Heart right ventricle (tissue), 16 donors: Measurements from ENCODE around the gene TNFRSF25. TPM values are rescaled to one million over a fixed set of nuclear protein-coding genes. Genes with fewer than 3 reads are reported as not detected.

Experiments used
- ATAC-seq, 8 donors: fragments of 200-7000 bp; cut with Tn5 transposase; one replicate each; pipeline ENCODE4 v1.9.1; 2020; ENCODE audit warnings: mild to moderate bottlenecking in 8 of 8, moderate library complexity in 8 of 8, moderate number of reproducible peaks in 1 of 8
- DNase-seq, 2 donors: peaks; one replicate each; pipeline ENCODE4 v3.0.0-alpha.2; 2020
- H3K27ac ChIP-seq, 10 donors: fragments of 200-600 bp; sonication (generic) in 2 of 10; one replicate each; pipeline versions ENCODE4 v1.5.0 to v1.8.0; 2020 to 2022; ENCODE audit warnings: mild to moderate bottlenecking in 3 of 10
- H3K27me3 ChIP-seq, 7 donors: fragments of 200-600 bp; one replicate each; pipeline ENCODE4 v1.8.0; 2021 to 2022; ENCODE audit warnings: mild to moderate bottlenecking in 2 of 7
- H3K36me3 ChIP-seq, 9 donors: fragments of 200-600 bp; sonication (generic) in 1 of 9; one replicate each; pipeline versions ENCODE4 v1.5.0 to v1.8.0; 2020 to 2022; ENCODE audit warnings: mild to moderate bottlenecking in 2 of 9
- H3K4me1 ChIP-seq, 9 donors: fragments of 200-600 bp; sonication (generic) in 1 of 9; one replicate each; pipeline versions ENCODE4 v1.5.0 to v1.8.0; 2020 to 2022; ENCODE audit warnings: mild to moderate bottlenecking in 4 of 9
- H3K4me3 ChIP-seq, 10 donors: fragments of 200-600 bp; sonication (generic) in 2 of 10; one replicate each; pipeline versions ENCODE4 v1.5.0 to v1.8.0; 2020 to 2022; ENCODE audit warnings: mild to moderate bottlenecking in 7 of 10, moderate library complexity in 2 of 10
- H3K9me3 ChIP-seq, 11 donors: fragments of 200-600 bp in 10 of 11; sonication (generic) in 2 of 11; one replicate each; pipeline versions ENCODE4 v1.5.0 to v1.8.0; 2013 to 2022; ENCODE audit warnings: mild to moderate bottlenecking in 2 of 11, control low read depth in 1 of 11, moderate library complexity in 1 of 11
- WGBS, 2 donors: extraction: QIAGEN DNeasy Blood & Tissue Kit; methylation state at CpG; one replicate each; pipeline ENCODE4 v1.1.7; 2013; ENCODE audit warnings: inconsistent platforms in 1 of 2; 5-methylcytosine and 5-hydroxymethylcytosine counted together
- intact Hi-C, 10 donors: fragments of 100-400 bp; cut with DNase I; formaldehyde crosslinking; loops; one replicate each; pipeline versions ENCODE4 v1.11.1 to v1.14.2; 2022
- polyA plus RNA-seq, 2 donors: library from polyadenylated mRNA; stranded (reverse); fragments of 200-250 nt; gene quantifications; one replicate each; pipeline ENCODE4 v1.2.3, GENCODE V29; 2013
- total RNA-seq, 10 donors: library from RNA; stranded (reverse); fragmentation: NEBNext Ultra II Directional in 3 of 10; extraction: Animal tissue kit (Norgen Biotek cat#: 25700) in 3 of 10; gene quantifications; one replicate each; pipeline versions ENCODE4 v1.2.1 to v1.2.4, GENCODE V29; 2021 to 2023
- TF ChIP-seq, protein P1 (sequence below), 9 donors: fragments of 200-600 bp; sonication (generic) in 2 of 9; IDR thresholded peaks; one replicate each; pipeline versions ENCODE4 v1.5.0 to v1.8.0; 2021 to 2022; ENCODE audit warnings: antibody characterized with exemption in 9 of 9, mild to moderate bottlenecking in 5 of 9, moderate library complexity in 1 of 9
- donor health status: Arrhythmogenic right ventricular cardiomyopathy.
- donor health status: ischemic (EF 13 %, LVEDD 7.1; RV severe dilation, severe dysfunction).
- donor health status: healthy with polysubstance abuse.
- donor health status: DM: no; HTN: yes; CAD: no.
- donor health status: DM: no; HTN: no; CAD: no.
- donor health status: ischemic (EF 25% LVEDD 6.9; RV normal size, moderate dysfunction).
- donor health status: ischemic (EF 25% LVEDD 5.7; RV mildly dilated, moderate dysfunction).
- donor health status: healthy.
- donor health status: DM: yes; HTN: yes; CAD: no.
- donor health status: Ischemic cardiomyopathy.
- donor health status: ischemic (EF 35%, LVEDD 5.7; RV mildly dilated, moderate dysfunction).
- donor health status: nonischemic (EF 11% LVEDD 7.7; RV severe dilation, severe dysfunction).
- donor health status: DM: yes; HTN: yes; CAD: no.
- donor health status: PGD.
- donor health status: ischemic (EF 29% LVEDD 5.4; RV normal size, mild dysfunction).
- donor health status: nonischemic (EF 23%, LVEDD 6.1; RV moderate dilation, normal function).

Gene TNFRSF25
- total and polyA plus RNA-seq, 12 donors: 4.0 to 43.1 (median 7.3) TPM

DNA sequence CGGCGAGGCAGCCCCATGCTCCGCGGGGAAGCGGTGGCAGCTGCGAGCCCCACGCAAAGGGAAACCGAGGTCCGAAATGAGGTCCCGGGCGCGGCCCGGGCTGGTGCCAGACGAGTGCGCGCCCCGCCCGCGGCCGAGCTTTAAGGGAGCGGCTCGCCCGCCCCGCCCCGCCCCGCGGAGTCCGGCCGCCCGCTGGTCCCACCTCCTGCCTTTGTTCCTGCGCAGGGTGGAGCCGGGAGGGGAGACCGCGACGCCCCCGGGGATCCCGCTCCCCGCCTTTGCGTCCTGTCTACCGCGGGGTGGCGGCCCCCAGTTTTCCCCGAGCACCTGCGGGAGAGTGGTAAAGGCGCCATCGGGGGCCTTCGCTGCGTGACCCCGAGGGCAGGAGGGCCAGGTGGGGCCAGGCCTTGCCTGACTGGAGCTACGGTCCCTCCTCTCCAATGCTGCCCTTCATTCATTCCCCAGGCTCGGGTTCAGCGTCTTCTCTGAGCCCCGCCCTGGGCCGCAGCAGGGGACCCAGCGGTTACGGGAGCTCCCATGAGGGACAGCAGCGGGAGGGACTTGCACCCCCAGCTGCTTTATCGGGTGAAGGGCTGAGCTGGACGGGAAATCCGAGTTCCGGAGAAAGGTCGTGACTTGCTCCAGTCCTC lies 46.0 kb downstream of the TNFRSF25 start, which contains the start of gene HES2:
Gene HES2 (minus strand): TSS at position 116 of the 650 bp plus-strand sequence. CDS start 99 bp downstream, at position 17.
- Histone ChIP-seq H3K27me3 (peaks cover 59 to 100% (median 98%) of the 10 kb centered on the region in 7 donors), H3K9me3 (no peaks in the 10 kb centered on the region), H3K36me3 (no peaks in the 10 kb centered on the region), H3K27ac (no peak within 1 kb of the TSS), H3K4me1 (peaks cover 27 to 44% (median 40%) of the 10 kb centered on the region in 9 donors), H3K4me3 (peak within 1 kb of the TSS; percentile 23 to 55 (median 44))
- TF ChIP-seq, protein P1, sequence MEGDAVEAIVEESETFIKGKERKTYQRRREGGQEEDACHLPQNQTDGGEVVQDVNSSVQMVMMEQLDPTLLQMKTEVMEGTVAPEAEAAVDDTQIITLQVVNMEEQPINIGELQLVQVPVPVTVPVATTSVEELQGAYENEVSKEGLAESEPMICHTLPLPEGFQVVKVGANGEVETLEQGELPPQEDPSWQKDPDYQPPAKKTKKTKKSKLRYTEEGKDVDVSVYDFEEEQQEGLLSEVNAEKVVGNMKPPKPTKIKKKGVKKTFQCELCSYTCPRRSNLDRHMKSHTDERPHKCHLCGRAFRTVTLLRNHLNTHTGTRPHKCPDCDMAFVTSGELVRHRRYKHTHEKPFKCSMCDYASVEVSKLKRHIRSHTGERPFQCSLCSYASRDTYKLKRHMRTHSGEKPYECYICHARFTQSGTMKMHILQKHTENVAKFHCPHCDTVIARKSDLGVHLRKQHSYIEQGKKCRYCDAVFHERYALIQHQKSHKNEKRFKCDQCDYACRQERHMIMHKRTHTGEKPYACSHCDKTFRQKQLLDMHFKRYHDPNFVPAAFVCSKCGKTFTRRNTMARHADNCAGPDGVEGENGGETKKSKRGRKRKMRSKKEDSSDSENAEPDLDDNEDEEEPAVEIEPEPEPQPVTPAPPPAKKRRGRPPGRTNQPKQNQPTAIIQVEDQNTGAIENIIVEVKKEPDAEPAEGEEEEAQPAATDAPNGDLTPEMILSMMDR (IDR thresholded peaks at IDR 0.05): no peak
- WGBS, 2 donors: 1 to 2% methylated on average over 48 to 62 of the region's 62 CpGs
- ATAC-seq (peak in 6 of 8 donors; percentile 39 to 66 (median 48)), DNase-seq (no peak)
- intact Hi-C loops: loop anchor here in 1 of 10 donors (5.0 kb wide), 1 partner anchor 168 kb away; no protein-coding TSS in a partner anchor

DNA sequence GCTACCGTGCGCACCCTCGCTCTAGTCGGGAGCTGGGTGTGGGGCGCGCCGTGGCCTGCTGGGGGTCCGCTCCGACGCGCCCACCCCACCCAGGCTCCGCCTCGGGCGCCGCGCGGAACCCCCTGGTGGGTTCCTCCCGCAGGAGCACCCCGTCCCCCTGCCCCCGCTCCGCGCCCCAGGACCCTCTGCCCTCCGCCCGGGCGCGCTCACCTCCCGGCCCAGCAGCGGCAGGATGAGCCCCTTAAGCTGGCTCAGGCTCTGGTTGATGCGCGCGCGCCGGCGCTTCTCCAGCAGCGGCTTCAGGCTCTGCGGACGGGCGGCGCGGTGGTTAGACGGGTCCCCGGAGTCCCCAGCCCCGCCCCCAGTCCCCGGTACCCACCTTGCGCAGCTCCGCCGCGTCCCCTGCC lies 46.6 kb downstream of the TNFRSF25 start:
- Histone ChIP-seq H3K4me1 (peaks cover 27 to 44% (median 38%) of the 10 kb centered on the region in 9 donors), H3K4me3 (peak overlapping the region; percentile 23 to 55 (median 44)), H3K27me3 (peaks cover 53 to 100% (median 98%) of the 10 kb centered on the region in 7 donors), H3K9me3 (no peaks in the 10 kb centered on the region), H3K27ac (no peak overlapping the region), H3K36me3 (no peaks in the 10 kb centered on the region)
- DNase-seq (no peak), ATAC-seq (no peak)
- intact Hi-C loops: loop anchor here in 1 of 10 donors (5.0 kb wide), 1 partner anchor 167 kb away; no protein-coding TSS in a partner anchor
- TF ChIP-seq, protein P1 (IDR thresholded peaks at IDR 0.05): no peak
- WGBS, 2 donors: 1 to 2% methylated on average over 48 of the region's 48 CpGs

DNA sequence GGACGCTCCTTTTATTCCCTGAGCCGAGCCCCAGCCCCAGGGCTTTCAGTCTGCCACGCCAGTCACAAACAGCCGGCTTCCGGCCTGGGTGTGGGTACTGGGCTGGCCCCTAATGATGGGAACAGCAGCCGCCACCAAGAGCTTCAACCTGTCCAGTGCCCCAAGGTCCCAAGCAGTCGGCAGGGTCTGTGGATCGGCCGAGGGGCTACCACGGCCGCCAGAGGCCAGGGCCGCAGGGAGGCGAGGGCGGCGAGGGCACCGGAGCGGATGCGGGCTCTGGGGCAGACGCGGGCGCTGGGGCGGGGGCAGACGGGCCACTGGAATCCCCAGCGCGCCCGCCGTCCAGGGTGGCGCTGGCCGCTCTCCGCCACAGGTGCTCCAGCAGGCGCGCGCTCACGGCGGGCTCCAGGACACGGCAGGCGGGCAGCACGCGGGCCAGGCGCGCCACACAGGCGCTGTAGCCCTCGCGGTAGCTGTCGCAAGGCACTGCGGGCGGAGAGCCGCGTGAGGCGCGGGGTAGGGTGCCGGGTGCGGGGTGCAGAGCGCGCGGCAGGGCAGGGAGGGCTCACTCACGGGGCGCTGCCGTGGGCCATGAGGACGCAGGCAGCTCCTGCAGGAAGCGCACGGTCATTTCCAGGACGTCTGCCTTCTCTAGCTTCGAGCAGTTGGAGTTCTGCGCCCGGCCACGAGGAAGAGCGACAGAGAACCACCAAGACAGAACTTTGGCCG lies 47.1 kb downstream of the TNFRSF25 start:
- Histone ChIP-seq H3K9me3 (no peaks in the 10 kb centered on the region), H3K27me3 (peaks cover 48 to 100% (median 98%) of the 10 kb centered on the region in 7 donors), H3K4me3 (peak overlapping the region in 8 of 10 donors; percentile 38 to 55 (median 44)), H3K36me3 (no peaks in the 10 kb centered on the region), H3K27ac (no peak overlapping the region), H3K4me1 (peaks cover 26 to 41% (median 32%) of the 10 kb centered on the region in 9 donors)
- DNase-seq (no peak), ATAC-seq (no peak)
- intact Hi-C loops: loop anchor here in 1 of 10 donors (5.0 kb wide), 1 partner anchor 167 kb away; no protein-coding TSS in a partner anchor
- WGBS, 2 donors: 7 to 9% methylated on average over 57 to 69 of the region's 69 CpGs
- TF ChIP-seq, protein P1 (IDR thresholded peaks at IDR 0.05): no peak

DNA sequence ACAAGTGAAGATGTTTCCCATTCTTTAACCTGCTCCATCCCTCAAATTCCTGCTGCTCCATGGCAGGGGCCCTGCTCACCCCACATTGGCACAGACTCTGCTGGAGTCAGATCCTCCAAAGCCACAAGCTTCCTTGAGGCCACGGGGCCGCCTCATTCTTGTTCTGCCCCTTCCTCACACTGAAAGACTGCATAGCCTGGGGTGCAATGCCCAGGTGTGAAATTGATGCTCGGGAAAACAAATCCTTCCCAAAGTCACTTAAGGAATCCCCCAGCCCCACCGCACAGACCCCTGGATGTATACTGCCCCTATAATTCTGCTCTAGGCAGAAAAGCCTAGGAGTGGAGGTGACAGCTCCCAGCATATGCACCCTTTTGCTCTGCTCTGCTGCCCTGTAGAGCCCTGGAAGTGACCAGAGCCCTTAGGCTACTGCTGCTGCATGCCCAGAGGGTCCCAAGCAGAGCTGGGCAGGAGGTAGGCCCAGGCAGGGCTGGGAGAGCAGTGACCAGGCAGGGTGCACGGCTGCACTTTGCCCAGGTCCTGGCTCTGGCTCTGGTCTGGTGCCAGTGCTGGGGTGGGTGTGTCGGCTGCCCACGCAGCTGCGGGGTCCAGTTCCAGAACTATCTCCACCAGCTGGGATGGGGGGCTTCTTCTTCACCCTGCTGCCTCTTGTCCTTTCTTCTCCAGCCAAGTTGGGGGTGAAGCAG lies 47.9 kb downstream of the TNFRSF25 start:
- H3K36me3 ChIP-seq: no peaks in the 10 kb centered on the region
- no peaks in the 10 kb centered on the region for H3K9me3 ChIP-seq
- DNase-seq (no peak), ATAC-seq (no peak)
- peaks cover 19 to 34% (median 25%) of the 10 kb centered on the region in 9 donors for H3K4me1 ChIP-seq
- TF ChIP-seq, protein P1 (IDR thresholded peaks at IDR 0.05): no peak
- H3K4me3 ChIP-seq: no peak overlapping the region
- peaks cover 44 to 100% (median 98%) of the 10 kb centered on the region in 7 donors for H3K27me3 ChIP-seq
- 58 to 69% methylated on average over 8 of the region's 8 CpGs for WGBS, 2 donors
- intact Hi-C loops: loop anchor here in 1 of 10 donors (5.0 kb wide), 1 partner anchor 166 kb away; no protein-coding TSS in a partner anchor
- no peak overlapping the region for H3K27ac ChIP-seq
